Measurements from ENCODE around the gene CENATAC. TPM values are rescaled to one million over a fixed set of nuclear protein-coding genes. Genes with fewer than 3 reads are reported as not detected.

The CENATAC gene
- total and polyA plus RNA-seq, 9 of the 15 experiments (the other 6 are each of a cell fraction or from before 2014, with no cell fraction given) = 2.4 to 25.5 (median 13.7) TPM

DNA sequence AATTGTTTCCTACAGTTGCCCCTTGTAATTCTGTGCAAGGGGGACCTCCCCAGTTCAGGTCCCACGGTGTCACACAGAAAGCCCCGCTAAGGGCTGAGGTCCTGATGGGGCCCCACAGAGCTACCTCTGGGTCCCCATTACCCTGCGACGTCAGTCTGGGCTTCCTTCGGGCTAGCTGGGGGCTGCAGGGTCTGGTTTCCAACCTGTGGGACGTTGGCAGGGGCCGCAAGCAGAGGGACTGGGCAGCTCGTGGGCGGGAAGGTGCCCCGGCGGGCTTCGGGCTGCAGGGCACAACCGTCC lies 32.0 kb downstream of the CENATAC start (continued):
- TF ChIP-seq, protein P1, sequence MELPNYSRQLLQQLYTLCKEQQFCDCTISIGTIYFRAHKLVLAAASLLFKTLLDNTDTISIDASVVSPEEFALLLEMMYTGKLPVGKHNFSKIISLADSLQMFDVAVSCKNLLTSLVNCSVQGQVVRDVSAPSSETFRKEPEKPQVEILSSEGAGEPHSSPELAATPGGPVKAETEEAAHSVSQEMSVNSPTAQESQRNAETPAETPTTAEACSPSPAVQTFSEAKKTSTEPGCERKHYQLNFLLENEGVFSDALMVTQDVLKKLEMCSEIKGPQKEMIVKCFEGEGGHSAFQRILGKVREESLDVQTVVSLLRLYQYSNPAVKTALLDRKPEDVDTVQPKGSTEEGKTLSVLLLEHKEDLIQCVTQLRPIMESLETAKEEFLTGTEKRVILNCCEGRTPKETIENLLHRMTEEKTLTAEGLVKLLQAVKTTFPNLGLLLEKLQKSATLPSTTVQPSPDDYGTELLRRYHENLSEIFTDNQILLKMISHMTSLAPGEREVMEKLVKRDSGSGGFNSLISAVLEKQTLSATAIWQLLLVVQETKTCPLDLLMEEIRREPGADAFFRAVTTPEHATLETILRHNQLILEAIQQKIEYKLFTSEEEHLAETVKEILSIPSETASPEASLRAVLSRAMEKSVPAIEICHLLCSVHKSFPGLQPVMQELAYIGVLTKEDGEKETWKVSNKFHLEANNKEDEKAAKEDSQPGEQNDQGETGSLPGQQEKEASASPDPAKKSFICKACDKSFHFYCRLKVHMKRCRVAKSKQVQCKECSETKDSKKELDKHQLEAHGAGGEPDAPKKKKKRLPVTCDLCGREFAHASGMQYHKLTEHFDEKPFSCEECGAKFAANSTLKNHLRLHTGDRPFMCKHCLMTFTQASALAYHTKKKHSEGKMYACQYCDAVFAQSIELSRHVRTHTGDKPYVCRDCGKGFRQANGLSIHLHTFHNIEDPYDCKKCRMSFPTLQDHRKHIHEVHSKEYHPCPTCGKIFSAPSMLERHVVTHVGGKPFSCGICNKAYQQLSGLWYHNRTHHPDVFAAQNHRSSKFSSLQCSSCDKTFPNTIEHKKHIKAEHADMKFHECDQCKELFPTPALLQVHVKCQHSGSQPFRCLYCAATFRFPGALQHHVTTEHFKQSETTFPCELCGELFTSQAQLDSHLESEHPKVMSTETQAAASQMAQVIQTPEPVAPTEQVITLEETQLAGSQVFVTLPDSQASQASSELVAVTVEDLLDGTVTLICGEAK (IDR thresholded peaks at IDR 0.05) = no peak
- TF ChIP-seq, protein P1 (CRISPR knock-in tag; IDR thresholded peaks at IDR 0.05) = no peak
- TF ChIP-seq ZNF24 (IDR thresholded peaks at IDR 0.05) = no peak
- no peak for TF ChIP-seq POLR2AphosphoS2 (IDR thresholded peaks at IDR 0.05; ENCODE audit: low read length)
- TF ChIP-seq ZNF282 (CRISPR knock-in tag; IDR thresholded peaks at IDR 0.05) = no peak
- no peak for TF ChIP-seq KLF1 (tag; IDR thresholded peaks at IDR 0.05)
- TF ChIP-seq CBFB (CRISPR knock-in tag; IDR thresholded peaks at IDR 0.05) = no peak
- no peak for TF ChIP-seq ZNF696 (CRISPR knock-in tag; conservative IDR thresholded peaks at IDR 0.05)
- no peak for TF ChIP-seq ZNF408 (CRISPR knock-in tag; IDR thresholded peaks at IDR 0.05; ENCODE audit: low read depth)
- TF ChIP-seq ID3 (CRISPR knock-in tag; IDR thresholded peaks at IDR 0.05) = no peak
- no peak for TF ChIP-seq ID3 (tag; IDR thresholded peaks at IDR 0.05)
- TF ChIP-seq, protein P2, sequence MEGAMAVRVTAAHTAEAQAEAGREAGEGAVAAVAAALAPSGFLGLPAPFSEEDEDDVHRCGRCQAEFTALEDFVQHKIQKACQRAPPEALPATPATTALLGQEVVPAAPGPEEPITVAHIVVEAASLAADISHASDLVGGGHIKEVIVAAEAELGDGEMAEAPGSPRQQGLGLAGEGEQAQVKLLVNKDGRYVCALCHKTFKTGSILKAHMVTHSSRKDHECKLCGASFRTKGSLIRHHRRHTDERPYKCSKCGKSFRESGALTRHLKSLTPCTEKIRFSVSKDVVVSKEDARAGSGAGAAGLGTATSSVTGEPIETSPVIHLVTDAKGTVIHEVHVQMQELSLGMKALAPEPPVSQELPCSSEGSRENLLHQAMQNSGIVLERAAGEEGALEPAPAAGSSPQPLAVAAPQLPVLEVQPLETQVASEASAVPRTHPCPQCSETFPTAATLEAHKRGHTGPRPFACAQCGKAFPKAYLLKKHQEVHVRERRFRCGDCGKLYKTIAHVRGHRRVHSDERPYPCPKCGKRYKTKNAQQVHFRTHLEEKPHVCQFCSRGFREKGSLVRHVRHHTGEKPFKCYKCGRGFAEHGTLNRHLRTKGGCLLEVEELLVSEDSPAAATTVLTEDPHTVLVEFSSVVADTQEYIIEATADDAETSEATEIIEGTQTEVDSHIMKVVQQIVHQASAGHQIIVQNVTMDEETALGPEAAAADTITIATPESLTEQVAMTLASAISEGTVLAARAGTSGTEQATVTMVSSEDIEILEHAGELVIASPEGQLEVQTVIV (CRISPR knock-in tag; IDR thresholded peaks at IDR 0.05; ENCODE audit: borderline replicate concordance) = no peak
- TF ChIP-seq SIX5 (IDR thresholded peaks at IDR 0.05; ENCODE audit: borderline replicate concordance in 1 of 2, insufficient read depth in 1 of 2, low read depth in 1 of 2, low read length in 2 of 2) = 0 out of 4 replicates have a peak, but pooled peaks of 1 of the 2 experiments have one; percentile 1
- no peak for TF ChIP-seq ZNF124 (CRISPR knock-in tag; IDR thresholded peaks at IDR 0.05)
